Activated CD8-positive, alpha-beta memory T cell treated with anti-CD3 and anti-CD28 coated beads, Interleukin-2, amount 50 U/mL, for 1 hour (primary cell): ENCODE data around the gene TTLL11.
"Not testable (repeated sequence)": the region's sequence is repeated elsewhere in the genome, so short reads cannot be mapped to it uniquely, and the experiment has no call there.

ENCODE experiments used
- DNase-seq: peaks from one replicate; pipeline ENCODE4 v3.0.0-alpha.2; 2020; ENCODE audit errors: extremely low read depth

The TTLL11 gene

GRCh38 chr9:122085260-122085659 lies 7.8 kb downstream of the TTLL11 start:
- DNase-seq = no peak

- DNase-seq = no peak
These were observed 9.0 kb downstream of the TTLL11 start for GRCh38 chr9:122084026-122084675.

GRCh38 chr9:122080986-122081385 lies 12.1 kb downstream of the TTLL11 start:
- no peak for DNase-seq

- DNase-seq = no peak
These were observed 14.6 kb downstream of the TTLL11 start for GRCh38 chr9:122078557-122078956.

- no peak for DNase-seq
These were observed 16.3 kb downstream of the TTLL11 start for GRCh38 chr9:122076773-122077172.

- DNase-seq = no peak
These were observed 17.0 kb downstream of the TTLL11 start for GRCh38 chr9:122076117-122076516.

- DNase-seq = no peak
These were observed 17.7 kb downstream of the TTLL11 start for GRCh38 chr9:122075135-122076030.

- DNase-seq = no peak
These were observed 21.4 kb downstream of the TTLL11 start for GRCh38 chr9:122071715-122072114.

GRCh38 chr9:122070728-122071515 lies 22.2 kb downstream of the TTLL11 start:
- DNase-seq = no peak

GRCh38 chr9:122066680-122067079 lies 26.4 kb downstream of the TTLL11 start:
- not testable (repeated sequence) for DNase-seq

GRCh38 chr9:122065923-122066629 lies 27.0 kb downstream of the TTLL11 start:
- no peak for DNase-seq

GRCh38 chr9:122060481-122060880 lies 32.6 kb downstream of the TTLL11 start:
- no peak for DNase-seq

- DNase-seq = no peak
These were observed 33.2 kb downstream of the TTLL11 start for GRCh38 chr9:122059955-122060324.

GRCh38 chr9:122059214-122059954 lies 33.7 kb downstream of the TTLL11 start:
- DNase-seq = no peak

GRCh38 chr9:122058709-122059108 lies 34.4 kb downstream of the TTLL11 start:
- DNase-seq = no peak

GRCh38 chr9:122058051-122058450 lies 35.1 kb downstream of the TTLL11 start:
- DNase-seq = no peak

- no peak for DNase-seq
These were observed 35.9 kb downstream of the TTLL11 start for GRCh38 chr9:122057211-122057610.

- DNase-seq = no peak
These were observed 36.6 kb downstream of the TTLL11 start for GRCh38 chr9:122056484-122056883.

- DNase-seq = no peak
These were observed 37.4 kb downstream of the TTLL11 start for GRCh38 chr9:122055701-122056100.

GRCh38 chr9:122053567-122054350 lies 39.3 kb downstream of the TTLL11 start:
- DNase-seq = no peak
